Effector memory CD4-positive, alpha-beta T cell (primary cell): Measurements from ENCODE around the gene IL1B.

Experiments used
- DNase-seq, 3 donors: peaks; one replicate each; pipeline ENCODE4 v3.0.0-alpha.2; 2020
- H3K27ac ChIP-seq: 2 replicates; pipeline ENCODE4 v1.7.0; 2013; ENCODE audit warnings: mild to moderate bottlenecking, low read length, moderate library complexity; ENCODE audit not compliant: insufficient read depth, poor library complexity, severe bottlenecking
- H3K27me3 ChIP-seq: replicated peaks from 2 replicates; pipeline ENCODE4 v1.7.0; 2013; ENCODE audit warnings: mild to moderate bottlenecking, low read length; ENCODE audit not compliant: insufficient read depth, control insufficient read depth, poor library complexity, severe bottlenecking
- H3K36me3 ChIP-seq: 2 replicates; pipeline ENCODE4 v1.7.0; 2013; ENCODE audit warnings: mild to moderate bottlenecking, low read length, moderate library complexity; ENCODE audit not compliant: control insufficient read depth, insufficient read depth
- H3K4me1 ChIP-seq: 2 replicates; pipeline ENCODE4 v1.7.0; 2013; ENCODE audit warnings: low read length, mild to moderate bottlenecking; ENCODE audit not compliant: control insufficient read depth, insufficient read depth, poor library complexity, severe bottlenecking
- H3K4me3 ChIP-seq: 2 replicates; pipeline ENCODE4 v1.7.0; 2013; ENCODE audit warnings: low read length, low read depth, mild to moderate bottlenecking; ENCODE audit not compliant: insufficient read depth, poor library complexity, severe bottlenecking
- H3K9me3 ChIP-seq: 2 replicates; pipeline ENCODE4 v1.7.0; 2013; ENCODE audit warnings: mild to moderate bottlenecking, low read length, moderate library complexity; ENCODE audit not compliant: control insufficient read depth
- total RNA-seq, 3 donors: gene quantifications; one replicate each; lab custom pipeline; 2026; lab: John Stamatoyannopoulos, UW

Gene IL1B
- 0.17 to 5.8 (median 0.26) reads per million in 3 donors for total RNA-seq

- H3K4me3 ChIP-seq = no peak within 1 kb of the TSS
- no peaks in the 10 kb centered on the region for H3K27me3 ChIP-seq
- H3K27ac ChIP-seq = no peak within 1 kb of the TSS
- no peaks in the 10 kb centered on the region for H3K4me1 ChIP-seq
- H3K9me3 ChIP-seq = no peaks in the 10 kb centered on the region
- no peaks in the 10 kb centered on the region for H3K36me3 ChIP-seq
- no peak for DNase-seq
Observed at GRCh38 chr2:112836695-112837117, at the start of gene IL1B. Gene IL1B, minus strand, starts transcription at chr2:112836779. Its CDS starts 550 bp downstream, at chr2:112836229.

- H3K36me3 ChIP-seq = no peaks in the 10 kb centered on the region
- H3K9me3 ChIP-seq = no peaks in the 10 kb centered on the region
- H3K4me3 ChIP-seq = no peak overlapping the region
- H3K4me1 ChIP-seq = no peaks in the 10 kb centered on the region
- H3K27ac ChIP-seq = no peak overlapping the region
- no peaks in the 10 kb centered on the region for H3K27me3 ChIP-seq
- no peak for DNase-seq
Observed at GRCh38 chr2:112886291-112886690, 49.7 kb upstream of the IL1B start.

GRCh38 chr2:112885506-112885902 lies 48.9 kb upstream of the IL1B start:
- Histone ChIP-seq H3K27ac (no peak overlapping the region), H3K9me3 (no peaks in the 10 kb centered on the region), H3K36me3 (no peaks in the 10 kb centered on the region), H3K4me3 (no peak overlapping the region), H3K27me3 (no peaks in the 10 kb centered on the region), H3K4me1 (no peaks in the 10 kb centered on the region)
- DNase-seq = no peak

- H3K36me3 ChIP-seq = no peaks in the 10 kb centered on the region
- H3K9me3 ChIP-seq = no peaks in the 10 kb centered on the region
- no peaks in the 10 kb centered on the region for H3K4me1 ChIP-seq
- no peaks in the 10 kb centered on the region for H3K27me3 ChIP-seq
- H3K4me3 ChIP-seq = no peak overlapping the region
- DNase-seq = peak; percentile 29 to 45 (median 36)
- H3K27ac ChIP-seq = no peak overlapping the region
Observed at GRCh38 chr2:112884869-112885505, 48.4 kb upstream of the IL1B start.

GRCh38 chr2:112883669-112884068 lies 47.1 kb upstream of the IL1B start:
- H3K9me3 ChIP-seq = no peaks in the 10 kb centered on the region
- no peak overlapping the region for H3K27ac ChIP-seq
- H3K36me3 ChIP-seq = no peaks in the 10 kb centered on the region
- H3K4me3 ChIP-seq = no peak overlapping the region
- no peak for DNase-seq
- no peaks in the 10 kb centered on the region for H3K27me3 ChIP-seq
- H3K4me1 ChIP-seq = no peaks in the 10 kb centered on the region

GRCh38 chr2:112881217-112881985 lies 44.8 kb upstream of the IL1B start:
- DNase-seq = no peak
- Histone ChIP-seq H3K27ac (no peak overlapping the region), H3K4me3 (no peak overlapping the region), H3K4me1 (no peaks in the 10 kb centered on the region), H3K36me3 (no peaks in the 10 kb centered on the region), H3K9me3 (no peaks in the 10 kb centered on the region), H3K27me3 (no peaks in the 10 kb centered on the region)

- H3K4me1 ChIP-seq = no peaks in the 10 kb centered on the region
- no peak overlapping the region for H3K4me3 ChIP-seq
- no peaks in the 10 kb centered on the region for H3K36me3 ChIP-seq
- no peak overlapping the region for H3K27ac ChIP-seq
- no peaks in the 10 kb centered on the region for H3K27me3 ChIP-seq
- DNase-seq = no peak
- H3K9me3 ChIP-seq = no peaks in the 10 kb centered on the region
Observed at GRCh38 chr2:112880696-112881095, 44.1 kb upstream of the IL1B start.

GRCh38 chr2:112880091-112880531 lies 43.5 kb upstream of the IL1B start:
- no peak for DNase-seq
- H3K4me3 ChIP-seq = no peak overlapping the region

GRCh38 chr2:112879491-112880041 lies 43.0 kb upstream of the IL1B start:
- H3K36me3 ChIP-seq = no peaks in the 10 kb centered on the region
- no peak overlapping the region for H3K4me3 ChIP-seq
- no peaks in the 10 kb centered on the region for H3K4me1 ChIP-seq
- H3K27ac ChIP-seq = no peak overlapping the region
- no peak for DNase-seq
- H3K27me3 ChIP-seq = no peaks in the 10 kb centered on the region
- H3K9me3 ChIP-seq = no peaks in the 10 kb centered on the region

More at GRCh38 chr2:112880091-112880531, 43.5 kb upstream of the IL1B start:
- Histone ChIP-seq H3K27ac (no peak overlapping the region), H3K4me1 (no peaks in the 10 kb centered on the region), H3K36me3 (no peaks in the 10 kb centered on the region), H3K27me3 (no peaks in the 10 kb centered on the region), H3K9me3 (no peaks in the 10 kb centered on the region)

GRCh38 chr2:112877423-112877822 lies 40.8 kb upstream of the IL1B start:
- Histone ChIP-seq H3K4me3 (no peak overlapping the region), H3K27me3 (no peaks in the 10 kb centered on the region), H3K27ac (no peak overlapping the region), H3K4me1 (no peaks in the 10 kb centered on the region), H3K36me3 (no peaks in the 10 kb centered on the region), H3K9me3 (no peaks in the 10 kb centered on the region)
- DNase-seq = no peak
